ENCODE results near the gene MOK. TPM values are rescaled to one million over a fixed set of nuclear protein-coding genes. Genes with fewer than 3 reads are reported as not detected.
"Not testable (repeated sequence)": the region's sequence is repeated elsewhere in the genome, so short reads cannot be mapped to it uniquely, and the experiment has no call there.

MOK gene
- total RNA-seq, 4 donors from 2014 or later: 13.0 to 25.4 (median 17.0) TPM

GRCh38 chr14:102333390-102333789 is 28.4 kb upstream of the MOK start:
- Histone ChIP-seq H3K36me3 (peaks cover 65% of the 10 kb centered on the region), H3K4me3 (no peak overlapping the region), H3K27me3 (no peaks in the 10 kb centered on the region), H3K27ac (no peak overlapping the region), H3K4me1 (no peaks in the 10 kb centered on the region), H3K9me3 (no peaks in the 10 kb centered on the region)
- DNase-seq (ENCODE audit: low spot score in 2 of 2): no peak
- 88% methylated on average over 7 of the region's 7 CpGs for WGBS
- TF ChIP-seq EP300 (IDR thresholded peaks at IDR 0.05) (no peak), CTCF (IDR thresholded peaks at IDR 0.05) (no peak), POLR2A (IDR thresholded peaks at IDR 0.05) (no peak), POLR2AphosphoS5 (IDR thresholded peaks at IDR 0.05) (no peak)

- 90% methylated on average over 8 of the region's 8 CpGs for WGBS
- Histone ChIP-seq H3K4me1 (no peaks in the 10 kb centered on the region), H3K36me3 (peaks cover 54% of the 10 kb centered on the region), H3K9me3 (no peaks in the 10 kb centered on the region), H3K27ac (no peak overlapping the region), H3K27me3 (no peaks in the 10 kb centered on the region), H3K4me3 (no peak overlapping the region)
- TF ChIP-seq CTCF (IDR thresholded peaks at IDR 0.05): no peak
- TF ChIP-seq EP300 (IDR thresholded peaks at IDR 0.05): no peak
- no peak for TF ChIP-seq POLR2A (IDR thresholded peaks at IDR 0.05)
- TF ChIP-seq POLR2AphosphoS5 (IDR thresholded peaks at IDR 0.05): no peak
- DNase-seq (ENCODE audit: low spot score in 2 of 2): no peak
Observed at GRCh38 chr14:102330806-102331205, 25.8 kb upstream of the MOK start.

- not testable (repeated sequence) for H3K9me3 ChIP-seq; H3K4me3 ChIP-seq; H3K4me1 ChIP-seq; DNase-seq (ENCODE audit: low spot score in 2 of 2); H3K27me3 ChIP-seq; H3K27ac ChIP-seq
- peaks cover 45% of the 10 kb centered on the region for H3K36me3 ChIP-seq
- 89% methylated on average over 6 of the region's 6 CpGs for WGBS
Observed at GRCh38 chr14:102329381-102329780, 24.4 kb upstream of the MOK start.

DNA sequence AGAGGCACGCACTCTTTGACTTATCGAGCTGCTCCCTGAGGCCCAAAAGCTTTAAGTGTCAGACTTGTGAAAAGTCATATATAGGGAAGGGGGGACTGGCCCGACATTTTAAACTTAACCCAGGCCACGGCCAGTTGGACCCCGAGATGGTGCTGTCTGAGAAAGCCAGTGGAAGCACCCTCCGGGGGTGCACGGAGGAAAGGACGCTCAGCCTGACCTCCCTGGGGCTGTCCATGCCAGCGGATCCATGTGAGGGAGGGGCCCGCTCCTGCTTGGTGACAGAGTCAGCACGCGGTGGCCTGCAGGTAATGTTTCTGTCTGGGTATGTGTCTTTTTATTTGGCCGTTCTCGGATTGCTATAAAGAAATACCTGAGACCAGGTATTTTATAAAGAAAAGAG is 21.6 kb upstream of the MOK start:
- no peaks in the 10 kb centered on the region for H3K9me3 ChIP-seq
- no peak for DNase-seq (ENCODE audit: low spot score in 2 of 2)
- no peaks in the 10 kb centered on the region for H3K27me3 ChIP-seq
- TF ChIP-seq CTCF (IDR thresholded peaks at IDR 0.05): no peak
- TF ChIP-seq POLR2AphosphoS5 (IDR thresholded peaks at IDR 0.05): no peak
- TF ChIP-seq EP300 (IDR thresholded peaks at IDR 0.05): no peak
- no peak for TF ChIP-seq POLR2A (IDR thresholded peaks at IDR 0.05)
- H3K27ac ChIP-seq: no peak overlapping the region
- 89% methylated on average over 14 of the region's 14 CpGs for WGBS
- H3K4me3 ChIP-seq: no peak overlapping the region
- H3K4me1 ChIP-seq: peaks cover 7% of the 10 kb centered on the region
- H3K36me3 ChIP-seq: peaks cover 19% of the 10 kb centered on the region

DNA sequence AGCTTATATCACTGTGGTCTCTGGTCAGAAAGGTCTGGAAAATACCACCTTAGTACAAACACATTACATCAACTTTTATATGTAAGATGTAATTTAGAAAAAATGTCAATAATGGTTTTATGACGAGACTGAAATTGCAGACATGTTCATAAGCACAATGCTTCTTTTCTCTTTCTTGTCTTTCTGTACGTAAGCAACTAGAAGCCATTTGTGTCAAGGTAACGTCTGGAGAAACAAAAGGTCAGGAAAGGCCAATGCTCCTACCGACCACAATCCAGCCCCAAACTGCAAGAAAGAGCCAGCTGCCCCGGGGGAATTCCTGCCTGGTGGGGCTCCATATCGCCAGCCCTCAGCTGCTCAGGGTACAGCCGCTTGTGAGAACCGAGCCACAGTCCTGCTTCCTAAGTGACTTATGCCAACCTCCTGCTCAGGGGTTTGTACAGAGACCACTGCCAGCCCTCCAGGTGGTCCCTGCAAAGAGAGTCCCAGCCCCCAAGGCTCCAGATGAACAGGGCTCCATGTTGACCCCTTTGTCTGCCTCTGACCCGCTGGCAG is 20.9 kb upstream of the MOK start:
- Histone ChIP-seq H3K4me1 (peaks cover 11% of the 10 kb centered on the region), H3K36me3 (peaks cover 15% of the 10 kb centered on the region), H3K4me3 (no peak overlapping the region), H3K9me3 (no peaks in the 10 kb centered on the region), H3K27ac (no peak overlapping the region), H3K27me3 (no peaks in the 10 kb centered on the region)
- WGBS: 78% methylated on average over 9 of the region's 9 CpGs
- DNase-seq (ENCODE audit: low spot score in 2 of 2): no peak
- TF ChIP-seq EP300 (IDR thresholded peaks at IDR 0.05) (no peak), POLR2AphosphoS5 (IDR thresholded peaks at IDR 0.05) (no peak), POLR2A (IDR thresholded peaks at IDR 0.05) (no peak), CTCF (IDR thresholded peaks at IDR 0.05) (no peak)

GRCh38 chr14:102323102-102323501 is 18.1 kb upstream of the MOK start:
- peak; percentile 80 to 86 for DNase-seq (ENCODE audit: low spot score in 2 of 2)
- peaks cover 15% of the 10 kb centered on the region for H3K36me3 ChIP-seq
- H3K9me3 ChIP-seq: no peaks in the 10 kb centered on the region
- H3K27me3 ChIP-seq: no peaks in the 10 kb centered on the region
- TF ChIP-seq POLR2A (IDR thresholded peaks at IDR 0.05): no peak
- no peak for TF ChIP-seq EP300 (IDR thresholded peaks at IDR 0.05)
- no peak for TF ChIP-seq POLR2AphosphoS5 (IDR thresholded peaks at IDR 0.05)
- peak; percentile 26 to 55 for TF ChIP-seq CTCF (IDR thresholded peaks at IDR 0.05)
- H3K4me3 ChIP-seq: no peak overlapping the region
- WGBS: 26% methylated on average over 8 of the region's 8 CpGs
- peaks cover 27% of the 10 kb centered on the region for H3K4me1 ChIP-seq
- H3K27ac ChIP-seq: peak overlapping the region; percentile 34
